ENCODE measurements around the gene MYBPC2.

- TF ChIP-seq, protein P1, sequence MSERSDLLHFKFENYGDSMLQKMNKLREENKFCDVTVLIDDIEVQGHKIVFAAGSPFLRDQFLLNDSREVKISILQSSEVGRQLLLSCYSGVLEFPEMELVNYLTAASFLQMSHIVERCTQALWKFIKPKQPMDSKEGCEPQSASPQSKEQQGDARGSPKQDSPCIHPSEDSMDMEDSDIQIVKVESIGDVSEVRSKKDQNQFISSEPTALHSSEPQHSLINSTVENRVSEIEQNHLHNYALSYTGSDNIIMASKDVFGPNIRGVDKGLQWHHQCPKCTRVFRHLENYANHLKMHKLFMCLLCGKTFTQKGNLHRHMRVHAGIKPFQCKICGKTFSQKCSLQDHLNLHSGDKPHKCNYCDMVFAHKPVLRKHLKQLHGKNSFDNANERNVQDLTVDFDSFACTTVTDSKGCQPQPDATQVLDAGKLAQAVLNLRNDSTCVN (tag by site-specific recombination; optimal IDR thresholded peaks at IDR 0.05) = no peak
- no peak for TF ChIP-seq PRDM10 (tag by site-specific recombination; IDR thresholded peaks at IDR 0.05)
- TF ChIP-seq, protein P2, sequence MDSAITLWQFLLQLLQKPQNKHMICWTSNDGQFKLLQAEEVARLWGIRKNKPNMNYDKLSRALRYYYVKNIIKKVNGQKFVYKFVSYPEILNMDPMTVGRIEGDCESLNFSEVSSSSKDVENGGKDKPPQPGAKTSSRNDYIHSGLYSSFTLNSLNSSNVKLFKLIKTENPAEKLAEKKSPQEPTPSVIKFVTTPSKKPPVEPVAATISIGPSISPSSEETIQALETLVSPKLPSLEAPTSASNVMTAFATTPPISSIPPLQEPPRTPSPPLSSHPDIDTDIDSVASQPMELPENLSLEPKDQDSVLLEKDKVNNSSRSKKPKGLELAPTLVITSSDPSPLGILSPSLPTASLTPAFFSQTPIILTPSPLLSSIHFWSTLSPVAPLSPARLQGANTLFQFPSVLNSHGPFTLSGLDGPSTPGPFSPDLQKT (IDR thresholded peaks at IDR 0.05; ENCODE audit: borderline replicate concordance, low read depth, low read length) = no peak
- no peak for TF ChIP-seq ZNF274 (IDR thresholded peaks at IDR 0.05; ENCODE audit: low read length)
- TF ChIP-seq ZNF274 (tag by site-specific recombination; IDR thresholded peaks at IDR 0.05; ENCODE audit: borderline replicate concordance) = no peak
- no peak for TF ChIP-seq ZNF639 (tag by site-specific recombination; IDR thresholded peaks at IDR 0.05)
- no peak for TF ChIP-seq WT1 (tag by site-specific recombination; IDR thresholded peaks at IDR 0.05)
- no peak for TF ChIP-seq ZNF184 (tag by site-specific recombination; IDR thresholded peaks at IDR 0.05)
- no peak for TF ChIP-seq ZNF548 (tag by site-specific recombination; IDR thresholded peaks at IDR 0.05)
Observed at GRCh38 chr19:50501568-50502475, 69.1 kb downstream of the MYBPC2 start.
